Cerebellar cortex (tissue), 1 donor: ENCODE measurements around the gene GNB2.

Source experiments
- DNase-seq: peaks from one replicate; pipeline ENCODE4 v3.0.0-alpha.2; 2015; ENCODE audit warnings: low spot score

Gene GNB2

DNA sequence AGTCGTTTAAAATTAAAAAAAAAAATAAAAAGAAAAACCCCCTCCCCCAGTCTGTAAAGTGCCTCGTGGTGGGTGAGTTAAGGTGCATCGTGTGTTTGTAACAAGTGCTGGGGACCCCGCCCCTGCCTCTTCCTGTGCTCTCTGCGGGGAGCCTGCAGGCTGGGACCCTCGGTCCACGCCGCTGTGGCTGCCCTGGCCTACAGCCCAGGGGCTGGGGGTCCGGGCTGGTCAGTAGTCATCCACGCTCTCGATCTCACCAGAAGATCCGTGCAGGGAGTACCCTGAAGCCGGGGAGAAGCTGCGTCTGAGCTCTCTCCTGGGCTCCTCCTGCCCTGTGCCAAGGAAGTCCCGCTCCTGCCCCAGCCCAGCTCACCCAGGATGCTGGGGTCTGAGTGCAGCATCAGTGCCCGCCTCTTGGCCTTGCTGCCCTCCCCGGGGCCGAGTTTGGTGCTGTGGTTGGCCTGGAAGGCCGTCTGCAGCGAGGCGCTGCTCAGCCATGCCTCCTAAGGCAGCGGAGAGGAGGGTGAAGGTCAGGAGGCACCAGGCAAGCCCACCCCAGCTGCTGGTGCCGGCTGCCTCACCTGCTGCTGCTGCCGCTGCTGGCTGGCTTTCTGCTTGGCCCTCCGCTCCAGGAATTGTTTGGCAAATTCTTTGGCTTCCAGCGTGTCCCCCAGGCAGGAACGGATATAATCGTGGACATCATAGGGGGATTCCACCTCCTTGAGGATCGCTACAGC, 8.1 kb downstream of the GNB2 start:
- no peak for DNase-seq

DNA sequence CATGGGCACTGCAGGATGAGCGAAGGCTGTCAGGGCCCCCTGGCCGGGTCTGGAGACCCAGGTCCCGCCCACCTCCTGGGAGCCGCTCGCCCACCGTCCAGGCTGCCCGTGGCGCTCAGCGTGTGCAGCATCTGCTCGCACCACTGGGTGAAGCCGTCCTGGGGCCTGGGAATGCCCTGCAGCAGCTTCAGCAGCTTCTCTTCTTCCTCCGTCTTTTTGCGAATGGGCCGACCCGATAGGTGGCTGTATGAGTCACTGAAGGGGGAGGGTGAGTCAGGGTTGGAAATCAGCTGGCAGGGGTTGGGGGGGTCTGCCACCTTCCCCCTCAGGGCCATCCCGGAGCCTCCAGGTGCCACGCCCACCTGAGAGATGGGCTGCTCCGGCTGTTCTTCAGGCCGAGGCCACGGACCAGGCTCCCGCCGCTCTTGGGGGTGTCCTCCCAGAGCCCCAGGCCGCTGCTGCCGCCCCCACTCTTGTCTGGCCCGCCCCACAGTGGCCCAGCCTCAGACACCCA, 8.7 kb downstream of the GNB2 start:
- no peak for DNase-seq

DNA sequence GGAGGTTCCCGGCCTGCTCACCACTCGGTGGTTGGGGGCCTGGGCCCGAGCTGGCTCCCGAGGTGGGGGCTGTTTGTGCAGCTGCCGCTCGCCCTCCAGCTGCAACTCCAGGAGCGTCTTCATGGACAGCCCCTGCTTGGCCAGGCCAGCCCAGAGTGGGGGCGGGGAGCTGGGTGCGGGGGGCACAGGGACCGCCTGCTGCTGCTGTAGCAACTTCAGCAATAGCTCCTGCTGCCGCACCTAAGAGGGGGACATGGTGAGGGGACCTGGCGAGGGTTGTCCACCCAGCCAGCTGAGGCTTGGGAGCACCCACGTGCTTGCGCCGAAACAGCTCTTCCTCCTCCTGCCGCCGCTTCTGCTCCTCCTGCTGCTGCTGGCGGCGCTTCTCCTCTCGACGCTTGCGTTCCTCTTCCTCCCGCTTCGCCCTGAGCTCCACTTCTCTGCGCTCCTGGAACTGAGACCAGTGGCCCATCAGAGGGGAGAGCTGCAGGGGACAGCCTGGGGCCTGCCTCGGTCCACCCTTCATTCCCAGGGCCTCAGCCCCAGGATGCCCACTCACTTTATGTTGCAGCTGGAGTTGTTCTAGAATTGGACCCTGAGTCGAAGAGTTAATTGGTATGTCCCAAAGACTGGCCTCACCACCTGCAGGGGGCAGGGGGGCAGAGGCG, 9.6 kb downstream of the GNB2 start:
- no peak for DNase-seq

DNA sequence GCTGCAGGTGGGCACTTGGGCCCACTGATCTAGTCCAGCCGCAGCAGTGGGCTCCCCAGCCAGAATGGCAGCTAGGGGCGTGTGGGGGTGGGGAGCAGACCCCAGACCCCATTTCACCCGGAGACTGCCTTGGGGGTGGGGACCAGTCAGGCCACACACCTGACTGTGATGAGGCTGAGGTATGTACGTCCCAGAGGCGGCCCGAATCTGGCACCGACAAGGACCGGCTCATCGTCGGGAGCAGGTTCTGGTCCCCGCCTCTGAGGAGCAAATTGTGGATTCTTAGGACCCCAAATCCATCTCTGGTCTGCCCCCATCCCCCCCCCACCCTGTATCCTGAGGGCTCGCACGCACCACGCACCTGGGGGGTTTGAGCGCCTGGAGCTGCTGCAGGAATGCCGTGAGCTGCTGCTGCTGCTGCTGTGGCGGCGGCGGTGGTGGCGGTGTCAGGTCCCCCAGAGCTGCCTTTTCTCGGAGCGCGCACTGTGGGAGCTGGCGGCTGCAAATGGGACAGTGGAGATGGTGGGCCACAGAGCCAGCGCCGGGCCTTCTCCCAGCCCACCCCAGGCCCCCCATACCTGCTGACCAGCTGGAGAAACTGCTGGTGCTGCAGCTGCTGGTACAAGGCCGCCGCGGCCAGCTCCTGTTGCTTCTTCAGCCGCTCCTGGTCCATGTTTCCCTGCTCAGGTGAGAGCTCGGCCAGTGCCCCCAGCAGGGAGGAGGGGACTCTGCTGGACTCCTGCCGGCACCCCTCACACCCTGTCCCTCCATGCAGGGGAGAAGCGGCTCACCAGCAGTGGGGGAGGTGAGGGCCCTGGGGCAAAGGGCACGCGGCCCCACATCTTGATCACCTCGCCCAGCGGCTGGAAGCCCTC, 10.4 kb downstream of the GNB2 start:
- DNase-seq = no peak

DNA sequence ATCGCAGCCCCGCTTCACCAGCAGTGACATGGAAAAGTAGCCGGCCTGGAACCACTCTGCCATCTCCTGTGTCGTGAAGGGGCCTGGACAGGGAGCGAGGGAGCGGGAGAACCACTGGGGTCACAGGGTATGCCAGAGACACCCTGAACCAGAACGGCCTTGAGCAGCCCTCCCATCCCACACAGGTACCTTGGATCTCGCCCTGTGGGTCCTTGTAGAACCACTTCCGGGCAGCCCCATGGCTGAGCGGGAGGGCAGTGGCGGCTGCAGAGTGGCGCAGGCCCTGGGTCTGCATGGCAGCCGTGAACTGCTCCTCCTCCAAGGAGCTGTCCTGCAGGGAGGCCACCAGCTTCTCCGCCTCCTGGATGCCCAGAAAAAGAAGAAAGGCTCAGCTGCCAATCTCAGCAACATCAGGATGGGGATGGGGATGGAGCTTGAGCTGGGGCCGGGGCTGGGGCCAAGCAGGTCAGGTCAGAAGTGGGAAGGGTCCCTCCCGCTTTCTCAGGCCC, 11.0 kb downstream of the GNB2 start:
- no peak for DNase-seq

DNA sequence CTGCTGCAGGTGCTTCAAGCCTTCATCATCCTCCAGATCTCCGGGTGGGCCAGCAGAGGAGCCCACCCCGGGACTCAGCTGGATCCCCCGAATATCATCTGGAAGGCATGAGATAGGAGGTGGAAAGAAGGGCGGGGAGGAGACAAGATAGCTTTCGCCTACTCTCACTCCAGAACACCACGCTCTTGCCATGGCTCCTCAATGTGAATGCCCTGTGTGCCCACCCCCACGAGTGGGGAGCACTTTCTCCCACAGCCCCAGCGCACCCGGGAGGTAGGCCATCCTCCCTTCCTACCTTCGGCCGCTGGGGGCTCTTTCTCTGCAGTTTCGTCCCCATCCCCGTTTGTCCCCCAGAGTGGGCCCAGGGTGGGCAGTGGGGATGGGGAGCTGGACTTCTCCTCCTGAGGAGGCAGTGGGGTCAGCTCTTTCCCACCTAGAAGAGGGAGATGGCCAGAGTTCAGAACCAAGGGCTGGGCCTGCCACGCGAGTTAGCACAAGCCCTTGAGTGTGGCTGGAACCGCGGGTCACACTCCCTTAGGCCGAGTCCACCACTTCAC, 11.6 kb downstream of the GNB2 start:
- no peak for DNase-seq

DNA sequence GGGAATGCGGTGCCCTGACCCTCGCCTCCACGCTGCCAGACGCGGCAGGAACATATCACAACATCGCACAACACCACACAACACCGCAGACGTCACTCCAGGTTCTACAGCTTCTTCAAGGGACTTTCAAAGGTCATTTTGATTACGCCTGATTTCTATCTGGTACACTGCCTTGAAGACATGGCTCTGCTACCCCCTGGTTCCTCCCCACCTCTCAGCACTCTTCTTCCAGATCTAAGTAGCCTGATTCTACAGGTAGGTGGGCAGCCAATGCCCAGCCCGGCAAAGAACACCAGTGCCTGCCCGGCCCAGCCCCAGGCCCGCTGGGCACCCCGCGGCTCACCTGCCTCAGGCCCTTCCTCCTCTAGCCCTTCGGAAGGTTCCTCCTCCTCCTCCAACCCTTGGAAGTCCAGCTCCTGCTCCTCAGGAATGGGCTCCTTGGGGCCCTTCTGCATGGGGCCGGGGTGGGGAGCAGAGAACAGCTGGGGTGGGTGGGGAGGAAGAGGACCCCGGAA, 12.1 kb downstream of the GNB2 start:
- DNase-seq = no peak

DNA sequence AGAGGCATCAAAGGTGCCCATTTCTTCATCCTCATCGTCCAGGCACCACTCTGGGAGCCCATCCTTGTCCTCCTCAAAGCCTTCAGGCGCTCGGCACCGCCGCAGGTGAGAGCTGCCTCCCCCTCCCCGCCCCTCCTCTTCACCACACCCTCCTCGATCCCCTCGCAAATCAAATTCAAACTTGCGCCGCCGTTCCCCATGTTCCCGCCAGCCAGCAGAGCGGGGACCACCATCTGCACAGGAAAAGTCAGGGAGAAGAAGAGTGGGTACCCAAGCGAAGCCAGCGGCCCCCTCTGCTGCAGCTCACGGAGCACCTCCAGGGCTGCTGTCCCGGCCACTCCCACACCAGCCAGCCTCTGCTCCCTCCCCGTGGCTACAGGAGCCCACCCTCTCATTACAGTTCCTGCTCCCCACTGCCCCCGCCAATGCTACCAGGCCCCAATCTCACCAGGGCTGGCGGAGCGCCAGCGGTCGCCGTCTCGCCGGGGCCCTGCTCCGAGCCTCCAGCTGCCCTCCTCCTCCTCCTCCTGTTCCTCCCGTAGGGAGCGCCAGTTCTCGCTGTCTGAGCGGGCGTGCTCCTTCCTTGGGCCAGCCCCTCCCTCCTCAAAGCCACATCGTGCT, 12.8 kb downstream of the GNB2 start:
- no peak for DNase-seq

DNA sequence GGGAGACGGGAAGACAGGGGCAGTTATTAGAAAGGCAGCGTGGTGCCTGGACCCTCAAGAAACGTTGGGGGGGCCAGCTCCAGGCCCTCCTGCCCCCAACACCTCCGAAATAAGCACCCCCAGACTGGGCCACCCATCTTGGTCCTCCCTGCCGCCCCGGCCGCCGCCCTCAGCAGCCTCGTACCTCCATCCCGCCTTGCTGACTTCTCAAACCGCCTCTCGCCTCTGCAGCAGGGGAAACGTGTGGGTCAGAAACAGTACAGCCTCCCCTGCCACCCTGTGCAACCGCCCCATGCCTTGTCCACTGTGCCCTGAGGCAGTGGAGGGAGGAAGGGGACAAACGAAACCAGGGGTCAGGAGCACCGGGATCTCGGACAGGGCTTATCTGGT, 13.3 kb downstream of the GNB2 start:
- no peak for DNase-seq

DNA sequence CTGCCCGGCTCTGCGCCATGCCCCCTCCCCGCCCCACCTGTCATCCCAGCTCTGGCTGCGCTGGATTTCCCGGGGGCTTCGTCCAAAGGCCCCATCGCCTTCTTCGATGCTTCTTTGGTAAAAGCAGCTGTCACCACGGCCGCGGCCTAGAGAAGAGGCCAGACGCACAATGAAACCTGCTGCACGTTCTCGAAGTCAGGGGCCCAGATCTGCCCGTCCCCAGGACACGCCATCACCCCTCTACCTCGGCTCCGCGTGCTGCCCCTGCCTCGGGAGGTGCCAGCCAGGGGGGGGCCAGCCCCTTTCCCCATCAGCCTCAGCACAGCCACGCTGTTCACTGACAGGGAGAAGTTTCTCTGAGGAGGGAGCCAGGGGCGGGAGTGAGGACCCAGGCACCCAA, 13.7 kb downstream of the GNB2 start:
- no peak for DNase-seq

DNA sequence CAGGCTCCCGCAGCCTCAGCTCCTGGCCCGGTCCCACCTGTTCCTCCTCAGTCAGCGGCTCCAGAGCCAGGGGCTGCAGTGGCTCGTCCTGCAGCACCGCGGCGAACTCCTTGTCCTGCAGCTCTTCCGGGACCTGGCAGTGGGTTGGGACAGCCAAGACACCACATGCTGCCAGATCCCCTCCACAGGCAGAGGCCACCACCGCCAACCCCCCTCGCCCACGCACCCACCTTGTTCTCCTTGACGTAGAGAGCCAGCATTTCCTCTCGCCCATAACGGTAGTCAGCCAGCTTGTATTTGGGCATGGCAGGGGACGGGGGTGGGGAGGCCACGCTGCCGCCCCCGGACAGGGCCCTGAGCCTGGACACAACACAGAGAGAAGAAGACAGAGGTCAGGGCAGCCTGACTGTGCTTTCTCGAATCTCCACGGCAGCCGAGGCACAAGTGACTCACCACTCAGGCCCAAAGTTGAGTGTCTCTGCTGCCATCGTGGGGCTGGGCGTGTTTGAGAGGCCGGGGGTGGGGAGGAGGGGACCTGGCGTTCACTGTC, 14.3 kb downstream of the GNB2 start:
- DNase-seq = no peak

DNA sequence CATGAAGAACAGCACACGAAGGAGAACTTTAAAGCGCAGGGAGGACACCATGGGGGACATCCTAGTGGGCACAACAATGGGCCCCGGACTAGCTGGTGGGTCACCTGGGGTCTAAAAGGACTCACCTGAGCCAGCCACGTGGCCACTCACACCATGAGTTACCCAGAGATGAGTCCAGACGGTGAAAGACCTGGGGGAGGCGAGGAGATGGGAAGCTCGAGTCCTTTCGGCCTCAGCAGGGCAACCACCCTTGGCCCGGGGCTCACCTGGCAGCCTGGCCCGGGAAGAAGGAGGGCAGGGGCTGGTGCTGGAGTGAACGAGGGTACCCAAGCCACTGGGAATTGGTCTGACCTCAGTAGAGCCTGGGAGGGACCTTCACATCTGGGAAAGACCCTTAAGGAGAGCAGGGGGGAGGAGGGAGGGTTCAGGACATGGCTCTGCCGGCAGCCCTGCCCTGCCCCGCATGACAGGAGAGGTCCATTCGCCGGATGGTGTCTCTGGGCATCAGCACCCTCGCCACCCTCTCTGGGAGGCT, 14.9 kb downstream of the GNB2 start:
- DNase-seq = no peak

DNA sequence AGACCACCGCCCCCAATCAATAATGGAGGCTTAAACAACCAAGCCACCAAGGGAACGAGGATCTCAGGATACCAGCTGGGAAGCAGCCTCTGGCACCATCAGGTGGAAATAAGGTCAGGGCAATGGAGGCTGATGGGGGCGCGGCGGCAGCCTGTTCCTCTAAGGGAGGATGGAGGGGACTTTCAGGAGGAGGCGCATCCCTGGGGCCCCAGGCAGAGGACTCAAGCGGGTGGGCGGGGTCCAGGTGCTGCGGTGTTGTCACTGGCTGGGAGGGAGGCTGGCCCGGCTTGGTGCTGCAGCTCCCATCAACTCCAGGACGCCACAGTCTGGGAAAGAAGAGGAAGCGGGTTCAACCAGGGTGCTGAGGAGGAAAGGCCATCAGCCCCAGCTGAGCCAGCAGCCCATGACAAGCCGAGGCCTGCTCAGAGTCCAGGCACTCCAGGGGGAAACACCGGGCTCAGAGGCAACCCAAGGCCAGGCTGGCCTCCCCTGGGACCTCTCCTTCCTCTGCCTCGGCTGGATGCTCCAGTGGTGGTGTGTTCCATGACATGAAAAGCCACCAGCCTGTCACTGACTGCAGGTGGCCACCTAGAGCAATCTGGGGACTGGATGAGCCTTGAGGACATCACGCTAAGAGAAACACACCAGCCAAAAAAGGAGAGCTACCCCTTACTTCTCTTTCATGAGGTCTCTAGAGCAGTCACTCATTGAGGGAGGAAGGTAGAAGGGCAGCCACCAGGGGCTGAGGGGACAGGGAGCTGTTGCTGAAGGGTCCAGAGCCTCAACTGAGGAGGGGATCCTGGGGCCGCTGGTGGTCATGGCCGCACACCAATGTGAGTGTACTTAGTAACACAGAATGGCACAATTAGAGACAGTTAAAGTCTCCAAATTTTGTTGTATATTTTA, 15.9 kb downstream of the GNB2 start:
- DNase-seq = no peak

DNA sequence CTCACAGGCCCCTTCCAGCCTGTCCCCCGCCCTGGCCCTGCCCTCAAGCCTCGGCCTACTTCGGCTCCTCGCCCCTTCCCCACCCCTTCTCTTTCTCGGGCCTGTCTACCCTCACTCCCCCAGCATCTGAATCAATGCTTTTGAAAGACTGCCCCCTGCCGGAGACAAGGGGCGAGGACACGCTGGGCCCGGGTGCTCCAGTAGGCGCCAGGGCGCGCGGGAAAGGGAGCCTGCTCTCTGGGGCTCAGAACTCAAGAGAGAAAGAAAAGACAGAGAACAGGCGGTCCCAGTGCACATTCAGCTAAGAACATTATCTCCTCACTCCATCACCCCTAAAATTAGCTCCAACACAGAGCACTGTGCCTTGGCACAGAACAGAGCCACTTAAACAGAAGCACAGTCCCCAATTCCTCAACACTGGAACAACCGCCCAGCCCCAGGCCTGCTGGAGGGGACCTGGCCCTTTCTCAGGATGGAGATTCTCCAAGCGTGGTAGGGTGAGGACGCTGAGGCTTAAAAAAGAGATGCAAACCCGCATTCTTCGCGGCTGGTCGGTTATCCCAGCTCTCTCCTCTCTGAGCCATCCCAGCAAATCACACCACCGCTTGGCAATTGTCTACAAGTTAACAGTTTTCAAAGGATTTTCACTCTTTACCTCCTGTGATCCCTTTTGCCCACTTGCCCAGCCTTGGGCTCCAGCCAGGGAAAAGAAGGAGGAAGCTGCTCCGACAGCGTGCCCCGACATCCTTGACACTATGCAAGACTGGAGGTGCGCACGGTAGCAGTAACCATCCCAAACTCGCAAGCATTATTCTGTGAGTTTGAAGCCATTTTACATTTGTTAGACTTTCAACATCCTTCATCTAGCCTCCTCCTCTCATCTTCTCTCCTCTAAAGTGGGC, 18.4 kb downstream of the GNB2 start:
- peak; percentile 85 for DNase-seq

DNA sequence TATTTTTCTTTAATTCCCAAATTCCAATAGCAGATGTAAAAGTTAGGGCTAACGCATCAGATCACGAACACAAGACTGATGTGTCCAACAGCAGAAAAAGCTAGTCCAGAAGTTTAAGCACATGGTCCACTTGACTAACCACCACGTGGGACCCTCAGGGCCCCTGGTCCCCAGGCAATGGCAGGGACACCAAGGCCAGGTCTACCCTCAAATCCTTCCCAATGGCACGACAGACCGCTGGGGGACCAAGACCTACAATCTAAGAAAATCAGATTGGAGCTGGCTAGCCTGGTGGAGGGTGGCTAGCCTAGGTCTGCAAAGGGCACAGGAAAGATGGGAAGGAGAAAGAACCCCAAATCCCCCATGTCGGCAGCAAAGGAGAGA, 19.0 kb downstream of the GNB2 start:
- DNase-seq = no peak

DNA sequence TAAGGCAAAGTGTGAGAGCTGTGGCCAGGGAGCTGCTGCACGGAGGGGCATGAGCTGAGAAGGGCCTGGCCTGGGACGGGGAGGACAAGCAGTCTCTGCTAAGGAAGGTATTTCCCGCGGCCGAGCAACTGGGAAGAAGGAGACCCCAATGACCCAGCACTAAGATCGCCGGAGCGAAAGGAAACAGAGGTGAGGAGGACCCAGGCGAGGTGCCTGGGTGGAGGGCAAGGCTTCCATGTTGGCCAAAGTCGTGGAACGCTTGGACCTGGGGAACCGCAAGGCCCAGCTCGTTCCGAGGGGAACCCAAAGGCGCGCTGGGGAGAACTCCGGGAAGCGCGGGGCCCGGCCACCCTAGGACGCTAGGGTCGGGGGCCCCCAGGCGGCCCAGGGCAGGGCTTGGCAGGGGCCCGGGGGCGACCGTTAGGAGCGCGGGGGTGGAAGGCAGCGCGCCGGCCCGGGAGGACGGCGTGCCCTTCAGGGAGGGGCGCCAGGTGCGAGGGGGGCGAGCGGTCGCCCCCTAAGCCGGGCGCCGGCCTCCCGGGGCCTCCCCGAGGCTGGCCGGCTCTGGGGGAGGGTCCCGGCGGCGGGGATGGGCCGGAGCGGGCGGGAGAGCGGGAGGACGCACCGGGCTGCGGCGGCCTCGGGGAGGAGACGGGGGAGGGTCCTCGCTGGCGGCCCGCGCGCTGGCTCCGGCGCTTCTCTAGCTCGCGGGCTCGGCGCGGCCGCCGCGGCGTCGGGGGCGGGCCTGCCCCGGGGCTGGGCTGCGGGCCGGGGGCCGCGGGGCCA, 20.0 kb downstream of the GNB2 start:
- no peak for DNase-seq

DNA sequence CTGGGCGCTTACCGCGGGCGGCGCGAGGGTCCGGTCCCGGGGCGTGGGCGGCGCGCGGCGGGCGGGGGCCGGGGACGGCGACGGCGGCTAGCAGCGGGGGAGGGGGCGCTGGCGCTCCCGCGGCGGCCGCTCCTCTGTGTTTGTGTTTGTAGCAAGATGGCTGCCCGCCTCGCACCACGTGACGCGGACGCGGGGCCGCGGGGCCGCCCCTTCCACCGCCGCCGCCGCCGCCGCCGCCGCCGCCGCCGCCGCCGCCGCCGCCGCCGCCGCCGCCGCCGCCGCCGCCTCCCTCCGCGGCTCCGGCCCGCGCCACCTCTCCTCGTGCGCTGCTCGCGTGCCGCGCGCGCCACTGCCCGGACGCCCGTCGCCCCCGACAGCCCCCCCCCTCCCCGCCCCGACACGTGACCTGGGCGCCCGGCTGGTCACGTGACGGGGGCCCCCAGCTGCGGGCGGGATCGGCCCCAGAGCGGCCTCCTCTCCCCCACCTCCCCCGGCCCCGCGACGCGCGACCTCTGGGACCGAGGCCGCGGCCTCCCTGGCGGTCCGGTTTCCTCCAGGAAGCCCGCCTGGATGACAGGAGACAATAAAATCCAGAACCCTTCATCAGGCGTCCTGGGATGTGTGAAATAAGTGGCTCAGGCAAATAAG, 20.7 kb downstream of the GNB2 start, which contains the start of gene GIGYF1:
GIGYF1 (minus strand) TSS at position 153 of the 648 bp plus-strand sequence. CDS start 6,012 bp downstream, outside the sequence.
- DNase-seq = no peak
